NK-92 (cell line): ENCODE measurements around the gene AMH.

Experiments
- DNase-seq: peaks from one replicate; lab custom pipeline; 2025; ENCODE audit not compliant: unreplicated experiment; lab: John Stamatoyannopoulos, UW

AMH gene

GRCh38 chr19:2283835-2284507 lies 34.8 kb downstream of the AMH start:
- no peak for DNase-seq

- DNase-seq, result no peak
These were observed 37.4 kb downstream of the AMH start for GRCh38 chr19:2286402-2287140.

GRCh38 chr19:2287585-2288337 lies 38.6 kb downstream of the AMH start:
- DNase-seq, result no peak

- no peak for DNase-seq
These were observed 39.3 kb downstream of the AMH start for GRCh38 chr19:2288338-2288817.

- no peak for DNase-seq
These were observed 39.9 kb downstream of the AMH start for GRCh38 chr19:2288818-2289713.

GRCh38 chr19:2289714-2290435 lies 40.8 kb downstream of the AMH start:
- DNase-seq, result no peak

GRCh38 chr19:2290441-2291184 lies 41.5 kb downstream of the AMH start:
- no peak for DNase-seq

GRCh38 chr19:2291185-2291751 lies 42.1 kb downstream of the AMH start:
- no peak for DNase-seq

- DNase-seq, result no peak
These were observed 45.7 kb downstream of the AMH start for GRCh38 chr19:2294687-2295335.

GRCh38 chr19:2296141-2296540 lies 47.0 kb downstream of the AMH start:
- DNase-seq, result no peak

- DNase-seq, result no peak
These were observed 51.4 kb downstream of the AMH start for GRCh38 chr19:2300533-2300932.
